HPDE6-E6E7 (cell line): ENCODE measurements around the gene DHPS.
"Not testable (repeated sequence)": the region's sequence is repeated elsewhere in the genome, so short reads cannot be mapped to it uniquely, and the experiment has no call there.

Experiments
- DNase-seq: peaks from one replicate; pipeline ENCODE4 v3.0.0; 2011; ENCODE audit warnings: missing footprints; ENCODE audit errors: extremely low spot score

Gene DHPS

DNA sequence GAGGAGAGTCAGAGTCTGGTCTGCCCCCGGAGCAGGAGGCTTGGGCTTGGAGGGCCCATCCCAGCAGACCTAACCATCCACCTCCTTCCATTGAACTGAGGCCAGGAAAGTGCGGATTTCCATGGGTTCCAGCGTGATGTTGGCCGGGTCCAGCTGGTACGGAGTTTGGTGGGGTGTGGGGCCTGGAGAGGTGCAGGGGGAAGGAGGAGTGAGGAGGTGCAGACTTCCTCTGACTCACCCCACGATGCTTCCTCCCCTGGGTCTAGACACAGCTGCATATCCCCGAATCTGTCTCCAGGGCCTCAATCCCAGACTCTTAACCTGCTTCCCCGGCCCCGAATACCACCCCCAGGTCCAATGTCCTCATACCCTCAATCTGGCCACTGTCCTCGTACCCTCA lies 35.1 kb downstream of the DHPS start:
- DNase-seq, result no peak

DNA sequence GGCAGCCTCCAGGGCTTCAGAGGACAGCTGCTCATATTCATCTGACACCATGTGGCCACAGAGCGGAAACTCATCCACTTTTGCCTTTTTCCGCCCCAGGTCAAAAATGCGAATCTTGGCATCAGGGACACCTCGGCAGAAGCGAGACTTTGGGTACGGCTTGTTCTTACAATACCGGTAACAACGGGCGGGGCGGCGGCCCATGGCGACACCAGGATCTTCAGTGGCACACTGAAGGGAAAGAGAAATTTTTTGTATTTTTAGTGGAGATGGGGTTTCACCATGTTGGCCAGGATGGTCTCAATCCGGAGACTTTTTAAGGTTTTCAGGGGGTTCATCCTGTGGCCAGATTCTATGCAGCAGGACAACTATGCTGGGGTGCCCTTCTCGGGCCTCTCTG lies 38.0 kb downstream of the DHPS start:
- DNase-seq, result not testable (repeated sequence)

GRCh38 chr19:12642506-12642905 lies 39.2 kb downstream of the DHPS start:
- no peak for DNase-seq

DNA sequence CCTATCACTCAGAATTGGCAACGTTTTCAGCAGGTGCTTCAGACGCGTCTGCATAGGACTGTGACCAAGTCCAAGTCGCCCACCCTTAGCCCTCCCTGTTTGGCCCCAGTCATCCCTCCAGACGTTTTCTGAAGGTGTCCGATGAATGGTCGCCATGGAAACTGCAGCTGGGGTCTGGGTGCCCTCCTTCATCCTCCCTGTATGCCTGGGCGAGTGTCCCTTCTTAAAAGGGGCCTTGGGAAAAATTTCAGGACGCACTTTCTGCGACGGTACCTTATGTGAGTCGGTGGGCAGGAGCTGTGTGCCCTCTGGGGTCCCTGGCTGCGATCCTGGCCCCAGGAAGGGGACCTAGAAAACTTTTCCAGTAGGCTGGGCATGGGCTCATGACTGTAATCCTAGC lies 40.2 kb downstream of the DHPS start:
- no peak for DNase-seq

DNA sequence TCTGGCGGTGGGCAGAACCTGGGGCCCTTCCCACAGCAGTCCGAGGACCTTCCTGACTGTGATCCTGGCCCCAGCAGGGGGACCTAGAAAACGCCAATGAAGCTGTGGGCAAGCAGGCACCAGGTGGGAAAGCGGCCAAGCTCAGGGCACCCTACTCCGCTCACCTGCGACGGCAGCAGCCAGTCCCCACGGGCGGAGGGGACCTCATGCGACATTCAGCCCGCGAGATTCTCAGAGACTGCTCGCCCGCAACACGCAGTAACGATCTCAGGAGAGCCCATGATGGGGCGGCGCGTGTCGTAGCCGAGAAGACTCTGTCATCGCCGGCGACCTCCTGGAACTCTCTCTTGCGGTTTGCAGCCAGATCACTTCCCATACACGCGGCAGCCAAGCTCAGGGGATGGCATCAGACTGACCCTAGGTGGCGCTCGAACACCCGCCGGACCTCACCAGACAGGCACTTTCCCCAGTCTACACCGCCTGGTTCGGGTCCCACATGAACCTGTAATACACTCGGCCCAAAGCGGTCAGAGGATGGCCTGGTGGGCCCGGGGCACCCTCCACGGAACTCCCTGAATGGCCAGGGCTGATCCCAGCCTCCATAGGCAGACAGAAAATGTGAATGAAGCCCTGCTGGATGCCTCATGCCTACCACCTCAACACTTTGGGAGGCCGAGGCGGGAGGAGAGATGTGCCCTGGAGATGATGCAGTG lies 41.6 kb downstream of the DHPS start:
- peak; percentile 81 for DNase-seq

GRCh38 chr19:12638611-12639182 lies 43.0 kb downstream of the DHPS start:
- no peak for DNase-seq

DNA sequence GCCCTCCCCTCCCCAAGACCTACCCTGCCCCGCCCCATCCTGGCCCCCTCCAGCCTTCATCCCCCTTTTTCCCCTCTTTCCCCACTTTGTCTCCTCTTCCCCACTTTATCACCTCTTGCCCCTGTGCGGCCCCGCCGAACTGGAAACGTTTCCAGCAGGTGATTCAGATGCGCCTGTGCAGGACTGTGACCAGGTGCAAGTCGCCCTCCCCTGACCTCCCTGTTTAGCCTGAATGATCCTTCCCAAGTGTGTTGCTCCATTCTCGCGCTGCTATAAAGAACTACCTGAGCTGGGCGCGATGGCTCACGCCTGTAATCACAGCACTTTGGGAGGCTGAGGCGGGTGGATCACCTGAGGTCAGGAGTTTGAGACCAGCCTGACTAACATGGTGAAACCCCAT lies 45.0 kb downstream of the DHPS start:
- no peak for DNase-seq

DNA sequence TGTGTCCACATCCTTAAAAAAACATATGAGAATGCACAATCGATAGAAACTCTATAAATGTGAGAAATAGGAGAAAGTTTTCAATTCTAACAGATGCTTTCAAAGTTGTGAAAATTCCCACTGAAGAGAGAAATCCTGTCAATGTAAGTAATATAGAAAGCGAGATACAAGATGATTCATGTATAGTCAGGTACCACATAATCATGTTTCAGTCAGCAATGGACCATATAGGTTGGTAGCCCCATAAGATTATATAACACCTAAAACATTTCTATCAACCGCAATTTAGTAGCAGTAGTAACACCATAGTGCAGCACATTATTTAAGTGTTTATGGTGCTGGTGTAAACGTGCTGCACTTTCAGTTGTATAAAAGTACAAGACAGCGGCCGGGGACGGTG lies 52.5 kb downstream of the DHPS start:
- DNase-seq, result no peak

DNA sequence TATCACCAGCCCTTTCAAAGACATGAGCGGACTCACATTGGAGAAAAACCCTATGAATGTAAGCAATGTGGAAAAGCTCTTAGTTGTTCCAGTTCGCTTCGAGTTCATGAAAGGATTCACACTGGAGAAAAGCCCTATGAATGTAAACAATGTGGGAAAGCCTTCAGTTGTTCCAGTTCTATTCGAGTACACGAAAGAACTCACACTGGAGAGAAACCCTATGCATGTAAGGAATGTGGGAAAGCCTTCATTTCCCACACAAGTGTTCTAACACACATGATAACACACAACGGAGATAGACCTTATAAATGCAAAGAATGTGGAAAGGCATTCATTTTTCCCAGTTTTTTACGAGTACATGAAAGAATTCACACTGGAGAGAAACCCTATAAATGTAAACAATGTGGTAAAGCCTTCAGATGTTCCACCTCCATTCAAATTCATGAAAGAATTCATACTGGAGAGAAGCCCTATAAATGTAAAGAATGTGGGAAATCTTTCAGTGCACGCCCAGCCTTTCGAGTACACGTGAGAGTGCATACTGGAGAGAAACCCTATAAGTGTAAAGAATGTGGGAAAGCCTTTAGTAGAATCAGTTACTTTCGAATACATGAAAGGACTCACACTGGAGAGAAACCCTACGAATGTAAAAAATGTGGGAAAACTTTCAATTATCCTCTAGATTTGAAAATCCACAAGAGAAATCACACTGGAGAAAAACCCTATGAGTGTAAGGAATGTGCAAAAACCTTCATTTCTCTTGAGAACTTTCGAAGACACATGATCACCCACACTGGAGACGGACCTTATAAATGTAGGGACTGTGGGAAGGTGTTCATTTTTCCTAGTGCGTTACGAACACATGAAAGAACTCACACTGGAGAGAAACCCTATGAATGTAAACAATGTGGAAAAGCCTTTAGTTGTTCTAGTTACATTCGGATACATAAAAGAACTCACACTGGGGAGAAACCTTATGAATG lies 53.3 kb downstream of the DHPS start:
- no peak for DNase-seq

- no peak for DNase-seq
These were observed 54.7 kb downstream of the DHPS start for GRCh38 chr19:12626958-12627357.
